Osteocyte (in vitro differentiated cells): ENCODE data around the gene TRIM28. TPM values are rescaled to one million over a fixed set of nuclear protein-coding genes. Genes with fewer than 3 reads are reported as not detected.

Experiments
- DNase-seq: peaks from one replicate; pipeline ENCODE4 v3.0.0; 2021; ENCODE audit warnings: mixed read lengths; ENCODE audit not compliant: unreplicated experiment; ENCODE audit errors: extremely low spot score
- H3K27ac Mint-ChIP-seq: one replicate; pipeline ENCODE4 v1.8.0; 2021; ENCODE audit warnings: mild to moderate bottlenecking, mixed read lengths; ENCODE audit not compliant: unreplicated experiment
- H3K27me3 Mint-ChIP-seq: one replicate; pipeline ENCODE4 v1.8.0; 2021; ENCODE audit warnings: mixed read lengths; ENCODE audit not compliant: unreplicated experiment
- H3K36me3 Mint-ChIP-seq: one replicate; pipeline ENCODE4 v1.8.0; 2021; ENCODE audit warnings: mixed read lengths; ENCODE audit not compliant: unreplicated experiment
- H3K4me1 Mint-ChIP-seq: one replicate; pipeline ENCODE4 v1.8.0; 2021; ENCODE audit warnings: mixed read lengths; ENCODE audit not compliant: unreplicated experiment
- H3K4me3 Mint-ChIP-seq: one replicate; pipeline ENCODE4 v1.8.0; 2021; ENCODE audit warnings: mild to moderate bottlenecking, moderate library complexity, mixed read lengths; ENCODE audit not compliant: unreplicated experiment
- H3K9me3 Mint-ChIP-seq: one replicate; pipeline ENCODE4 v1.8.0; 2021; ENCODE audit warnings: mixed read lengths; ENCODE audit not compliant: unreplicated experiment
- CTCF ChIP-seq: fragments of 200-600 bp; sonication (generic); IDR thresholded peaks from 2 replicates; pipeline ENCODE4 v1.5.0; 2021; ENCODE audit warnings: antibody characterized with exemption, mild to moderate bottlenecking, moderate library complexity
- total RNA-seq: library from RNA; stranded (reverse); gene quantifications from 2 replicates; pipeline ENCODE4 v1.2.1, GENCODE V29; 2021

Gene TRIM28
- total RNA-seq, 1 donor from 2014 or later, result 354 TPM

GRCh38 chr19:58551577-58552471 is 8.0 kb downstream of the TRIM28 start:
- no peaks in the 10 kb centered on the region for H3K27me3 Mint-ChIP-seq
- TF ChIP-seq CTCF, result no peak
- H3K27ac Mint-ChIP-seq, result no peak overlapping the region
- DNase-seq, result no peak
- peaks cover 31% of the 10 kb centered on the region for H3K4me1 Mint-ChIP-seq
- H3K4me3 Mint-ChIP-seq, result no peak overlapping the region
- H3K9me3 Mint-ChIP-seq, result no peaks in the 10 kb centered on the region
- H3K36me3 Mint-ChIP-seq, result peaks cover 39% of the 10 kb centered on the region

GRCh38 chr19:58552655-58553054 is 8.8 kb downstream of the TRIM28 start:
- TF ChIP-seq CTCF, result no peak
- DNase-seq, result no peak
- Mint-ChIP-seq H3K4me1 (peaks cover 36% of the 10 kb centered on the region), H3K36me3 (peaks cover 39% of the 10 kb centered on the region), H3K27me3 (no peaks in the 10 kb centered on the region), H3K9me3 (no peaks in the 10 kb centered on the region), H3K4me3 (no peak overlapping the region), H3K27ac (peak overlapping the region; percentile 11)

GRCh38 chr19:58553799-58554493 is 10.1 kb downstream of the TRIM28 start:
- no peaks in the 10 kb centered on the region for H3K27me3 Mint-ChIP-seq
- H3K9me3 Mint-ChIP-seq, result no peaks in the 10 kb centered on the region
- DNase-seq, result no peak
- H3K4me1 Mint-ChIP-seq, result peaks cover 38% of the 10 kb centered on the region
- peak overlapping the region; percentile 98 for H3K27ac Mint-ChIP-seq
- TF ChIP-seq CTCF, result no peak
- H3K4me3 Mint-ChIP-seq, result peak overlapping the region; percentile 92
- H3K36me3 Mint-ChIP-seq, result peaks cover 33% of the 10 kb centered on the region

- no peak for TF ChIP-seq CTCF
- peak; percentile 99 for DNase-seq
- Mint-ChIP-seq H3K4me1 (peaks cover 42% of the 10 kb centered on the region), H3K27me3 (no peaks in the 10 kb centered on the region), H3K9me3 (no peaks in the 10 kb centered on the region), H3K36me3 (peaks cover 29% of the 10 kb centered on the region), H3K27ac (peak within 1 kb of the TSS; percentile 98), H3K4me3 (peak within 1 kb of the TSS; percentile 92)
Measured at GRCh38 chr19:58554494-58555368, 10.9 kb downstream of the TRIM28 start, which contains the start of gene CHMP2A. CHMP2A (minus strand) TSS chr19:58555105; CDS start chr19:58554212, 893 bp downstream.
